Kidney epithelial cell (primary cell): ENCODE results near the gene PTCH1. TPM values are rescaled to one million over a fixed set of nuclear protein-coding genes. Genes with fewer than 3 reads are reported as not detected.

Source experiments
- DNase-seq: peaks from one replicate; pipeline ENCODE4 v3.0.0-alpha.2; 2010; ENCODE audit warnings: low read depth
- H3K27me3 ChIP-seq: 2 replicates; pipeline ENCODE4 v1.6.0; 2011; ENCODE audit warnings: low read length; ENCODE audit not compliant: control insufficient read depth, insufficient read depth
- H3K36me3 ChIP-seq: 2 replicates; pipeline ENCODE4 v1.5.1; 2011; ENCODE audit warnings: low read length; ENCODE audit not compliant: control insufficient read depth, insufficient read depth
- H3K4me3 ChIP-seq: 2 replicates; pipeline ENCODE4 v1.5.1; 2011; ENCODE audit warnings: low read depth, mild to moderate bottlenecking, control low read depth, low read length
- CTCF ChIP-seq: IDR thresholded peaks from 2 replicates; pipeline ENCODE4 v1.5.1; 2011; ENCODE audit warnings: mild to moderate bottlenecking, moderate library complexity, low read length, control low read depth, inconsistent platforms; ENCODE audit not compliant: insufficient read depth, poor library complexity, severe bottlenecking
- total RNA-seq: library from RNA; depleted of rRNA; stranded (reverse); fragments of >200 nt; gene quantifications from 2 replicates; pipeline ENCODE4 v1.2.3, GENCODE V29; 2015

The PTCH1 gene
- total RNA-seq, 1 donor from 2014 or later = 2.8 TPM

GRCh38 chr9:95510709-95511615 is 5.8 kb downstream of the PTCH1 start:
- H3K36me3 ChIP-seq = no peaks in the 10 kb centered on the region
- H3K4me3 ChIP-seq = peak overlapping the region; percentile 65
- H3K27me3 ChIP-seq = no peaks in the 10 kb centered on the region
- TF ChIP-seq CTCF = no peak
- DNase-seq = peak; percentile 74

DNA sequence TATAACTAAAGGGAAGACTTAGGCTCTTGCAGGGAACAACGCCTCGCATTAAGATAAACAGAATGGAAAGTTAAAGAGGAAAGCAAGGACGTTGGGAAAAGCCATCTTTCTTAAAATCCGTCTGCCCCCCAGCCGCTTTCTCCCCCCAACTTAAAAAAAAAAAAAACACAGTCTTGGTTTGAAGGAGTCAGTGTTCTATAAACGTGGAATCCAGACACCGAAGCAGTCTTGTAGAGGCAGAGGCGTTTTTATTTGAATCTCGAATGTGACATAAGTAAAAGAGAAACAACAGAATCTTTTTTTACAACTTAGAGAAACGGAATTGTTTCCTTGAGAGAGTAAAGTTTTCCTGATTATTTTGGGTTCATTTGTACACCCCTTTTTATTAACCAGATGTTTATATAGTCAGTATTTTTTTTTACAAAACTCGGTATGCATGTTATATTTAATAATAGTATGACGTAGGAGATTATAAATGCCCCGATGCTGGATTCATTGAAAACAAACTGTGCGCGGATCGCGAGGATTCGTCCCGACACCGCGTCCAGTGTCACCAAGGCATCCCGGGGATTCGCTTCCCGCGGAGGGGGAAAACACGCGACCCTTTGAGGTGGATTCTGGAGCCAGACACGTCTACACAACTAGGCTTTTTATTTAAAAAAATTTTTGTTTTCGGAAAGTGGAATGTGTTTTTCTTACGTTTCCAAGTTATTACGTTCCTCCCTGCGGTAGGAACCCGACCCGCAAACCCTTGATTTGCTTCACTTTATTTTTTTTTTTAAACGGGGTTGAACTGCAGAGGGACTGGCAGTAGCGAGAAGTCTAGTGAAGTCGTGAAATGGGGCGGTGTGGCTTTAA is 6.7 kb downstream of the PTCH1 start:
- no peak for DNase-seq

DNA sequence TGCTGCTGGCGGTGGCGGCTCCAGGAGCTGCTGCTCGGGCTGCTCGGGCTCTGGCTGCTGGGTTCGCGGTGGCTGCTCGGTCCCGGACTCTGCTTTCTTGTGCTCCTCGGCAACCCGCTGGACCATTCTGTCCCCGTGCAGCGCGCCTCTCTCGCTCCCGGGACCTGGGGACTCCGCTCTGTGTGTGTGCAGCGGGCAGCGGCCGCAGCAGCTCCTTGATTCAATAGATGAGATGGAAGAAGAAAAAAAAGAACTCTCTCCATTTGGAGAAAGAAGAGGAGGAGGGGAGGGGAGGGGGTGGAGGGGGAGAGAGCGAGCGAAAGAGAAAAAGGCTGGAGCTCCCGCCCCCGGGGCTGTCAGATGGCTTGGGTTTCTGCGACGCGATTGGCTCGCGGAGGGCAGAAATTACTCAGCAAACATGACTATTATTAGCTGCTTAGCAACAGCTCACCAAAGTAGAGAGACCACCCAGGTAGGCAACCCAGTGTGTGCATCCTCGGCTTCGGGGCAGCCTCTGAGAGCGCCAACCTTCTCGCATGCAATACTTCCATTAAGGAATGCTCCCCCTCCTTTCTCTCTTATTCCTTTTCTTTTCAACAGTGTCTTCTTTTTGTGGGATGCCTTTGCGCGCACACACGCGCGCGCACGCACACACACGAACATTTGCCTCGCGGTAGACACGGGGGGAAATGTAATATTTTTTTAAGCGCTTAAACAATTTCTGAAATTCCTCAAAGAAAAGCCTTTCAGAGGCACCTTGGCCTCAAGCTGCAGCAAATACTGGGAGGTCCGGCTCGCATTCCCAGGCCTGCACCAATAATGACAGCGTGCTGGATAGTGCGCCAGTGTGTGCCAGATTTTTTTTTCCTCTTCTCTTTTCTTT is 7.6 kb downstream of the PTCH1 start:
- H3K27me3 ChIP-seq = no peaks in the 10 kb centered on the region
- no peaks in the 10 kb centered on the region for H3K36me3 ChIP-seq
- DNase-seq = peak; percentile 77
- peak overlapping the region; percentile 65 for H3K4me3 ChIP-seq
- no peak for TF ChIP-seq CTCF

More for the DNA sequence above, 6.7 kb downstream of the PTCH1 start:
- Histone ChIP-seq H3K36me3 (no peaks in the 10 kb centered on the region), H3K27me3 (no peaks in the 10 kb centered on the region), H3K4me3 (peak overlapping the region; percentile 65)
- no peak for TF ChIP-seq CTCF

- peak overlapping the region; percentile 65 for H3K4me3 ChIP-seq
- H3K27me3 ChIP-seq = no peaks in the 10 kb centered on the region
- no peaks in the 10 kb centered on the region for H3K36me3 ChIP-seq
- TF ChIP-seq CTCF = no peak
- no peak for DNase-seq
These were observed 8.4 kb downstream of the PTCH1 start for GRCh38 chr9:95508242-95508967.
